Measurements from ENCODE around the gene RXRG. TPM values are rescaled to one million over a fixed set of nuclear protein-coding genes. Genes with fewer than 3 reads are reported as not detected.

RXRG gene
- total RNA-seq, 1 experiment from 2014 or later, result not detected

- no peak overlapping the region for H3K4me3 ChIP-seq (replicated peaks in 1 of 2; ENCODE audit: low read depth in 1 of 2, low read length in 2 of 2)
- ChIA-PET RAD21 (ENCODE audit: low non-redundant PET in 1 of 2, low total read pairs in 2 of 2, uncharacterized antibody in 2 of 2, unreplicated experiment in 2 of 2) (no interaction called here), POLR2A (no interaction called here), CTCF (no interaction called here)
- no peaks in the 10 kb centered on the region for H3K4me1 ChIP-seq (ENCODE audit: control insufficient read depth in 1 of 2, insufficient read depth in 2 of 2, low read length in 2 of 2)
- no peak for TF ChIP-seq ZFX (IDR thresholded peaks at IDR 0.05)
- no peak for TF ChIP-seq ATF3 (IDR thresholded peaks at IDR 0.05)
- no peak for TF ChIP-seq POLR2AphosphoS5 (IDR thresholded peaks at IDR 0.05; ENCODE audit: low read depth, low read length)
- no peak for TF ChIP-seq YY1 (IDR thresholded peaks at IDR 0.05; ENCODE audit: extremely low read depth, insufficient replicate concordance, low read depth, low read length)
- TF ChIP-seq POLR2A (IDR thresholded peaks at IDR 0.05; ENCODE audit: borderline replicate concordance, extremely low read depth, insufficient read depth, insufficient read length), result no peak
- no peak for TF ChIP-seq CEBPB (IDR thresholded peaks at IDR 0.05; ENCODE audit: low read depth)
- no peak for TF ChIP-seq RAD21 (IDR thresholded peaks at IDR 0.05; ENCODE audit: low read depth)
- no TSS peak for BruUV-seq (replicated peaks)
- intact Hi-C loops (cut with micrococcal nuclease), result no loop called here
- no peaks in the 10 kb centered on the region for H4K20me1 ChIP-seq (ENCODE audit: insufficient read depth)
- no peak overlapping the region for H3K4me2 ChIP-seq (ENCODE audit: low read length)
- no peak overlapping the region for H3K9ac ChIP-seq (ENCODE audit: low read length)
- H3K27ac ChIP-seq (ENCODE audit: low read depth, low read length), result no peak overlapping the region
- H2AFZ ChIP-seq (ENCODE audit: low read depth, low read length, poor library complexity, severe bottlenecking), result no peak overlapping the region
- H3K79me2 ChIP-seq (ENCODE audit: insufficient read depth, low read length), result no peaks in the 10 kb centered on the region
- ATAC-seq (no peak), DNase-seq (ENCODE audit: low read depth, low spot score) (no peak)
- H3K9me2 ChIP-seq (ENCODE audit: insufficient read depth), result no peaks in the 10 kb centered on the region
- H3K27me3 ChIP-seq (ENCODE audit: insufficient read depth, low read length), result no peaks in the 10 kb centered on the region
- no peaks in the 10 kb centered on the region for H3K9me3 ChIP-seq (ENCODE audit: control insufficient read depth in 1 of 2, insufficient read depth in 1 of 2, low read depth in 1 of 2, low read length in 2 of 2)
- no peaks in the 10 kb centered on the region for H3K36me3 ChIP-seq (ENCODE audit: control insufficient read depth in 1 of 2, insufficient read depth in 2 of 2, low read length in 2 of 2)
Observed at GRCh38 chr1:165356876-165357275, 88.0 kb downstream of the RXRG start.

- CTCF ChIA-PET, result no interaction called here
Observed at GRCh38 chr1:165355977-165356811, 88.7 kb downstream of the RXRG start, which contains the start of gene LMX1A. LMX1A (minus strand) TSS chr1:165356715; CDS start chr1:165355559, 1,156 bp downstream.

More at GRCh38 chr1:165355977-165356811, 88.7 kb downstream of the RXRG start, which contains the start of gene LMX1A:
- no peak for ATAC-seq
- TF ChIP-seq FOSL1 (IDR thresholded peaks at IDR 0.05; ENCODE audit: low read depth), result no peak
- TF ChIP-seq MAX (IDR thresholded peaks at IDR 0.05), result no peak
- no peak for TF ChIP-seq EGR1 (IDR thresholded peaks at IDR 0.05; ENCODE audit: low read depth)
- TF ChIP-seq ZBTB33 (IDR thresholded peaks at IDR 0.05; ENCODE audit: extremely low read depth, insufficient replicate concordance, low read length), result no peak
- TF ChIP-seq CTCF (IDR thresholded peaks at IDR 0.05 in 2 of 3, conservative IDR thresholded peaks at IDR 0.05 in 1 of 3; ENCODE audit: borderline replicate concordance in 1 of 3, insufficient read depth in 1 of 3, low read depth in 2 of 3, low read length in 2 of 3), result no peak
- no peak for TF ChIP-seq YY1 (IDR thresholded peaks at IDR 0.05; ENCODE audit: extremely low read depth, insufficient replicate concordance, low read depth, low read length)
- no peak for TF ChIP-seq RAD21 (IDR thresholded peaks at IDR 0.05; ENCODE audit: low read depth)
- no peak for TF ChIP-seq CEBPB (IDR thresholded peaks at IDR 0.05; ENCODE audit: low read depth)
- no peak for TF ChIP-seq JUND (IDR thresholded peaks at IDR 0.05)
- no peak for TF ChIP-seq SP1 (IDR thresholded peaks at IDR 0.05; ENCODE audit: low read depth)
- TF ChIP-seq CBX3 (IDR thresholded peaks at IDR 0.05; ENCODE audit: low read depth), result no peak
- Histone ChIP-seq H3K9me3 (ENCODE audit: control insufficient read depth in 1 of 2, insufficient read depth in 1 of 2, low read depth in 1 of 2, low read length in 2 of 2) (no peaks in the 10 kb centered on the region), H3K9me2 (ENCODE audit: insufficient read depth) (no peaks in the 10 kb centered on the region), H3K9ac (ENCODE audit: low read length) (no peak within 1 kb of the TSS), H3K27ac (ENCODE audit: low read depth, low read length) (no peak within 1 kb of the TSS), H4K20me1 (ENCODE audit: insufficient read depth) (no peaks in the 10 kb centered on the region), H3K4me3 (replicated peaks in 1 of 2; ENCODE audit: low read depth in 1 of 2, low read length in 2 of 2) (no peak within 1 kb of the TSS), H3K27me3 (ENCODE audit: insufficient read depth, low read length) (peaks cover 6% of the 10 kb centered on the region), H3K79me2 (ENCODE audit: insufficient read depth, low read length) (no peaks in the 10 kb centered on the region), H3K36me3 (ENCODE audit: control insufficient read depth in 1 of 2, insufficient read depth in 2 of 2, low read length in 2 of 2) (no peaks in the 10 kb centered on the region), H3K4me1 (ENCODE audit: control insufficient read depth in 1 of 2, insufficient read depth in 2 of 2, low read length in 2 of 2) (no peaks in the 10 kb centered on the region), H2AFZ (ENCODE audit: low read depth, low read length, poor library complexity, severe bottlenecking) (no peak within 1 kb of the TSS), H3K4me2 (ENCODE audit: low read length) (no peak within 1 kb of the TSS)
- ChIA-PET POLR2A (no interaction called here), RAD21 (ENCODE audit: low non-redundant PET in 1 of 2, low total read pairs in 2 of 2, uncharacterized antibody in 2 of 2, unreplicated experiment in 2 of 2) (no interaction called here)
- intact Hi-C loops (cut with micrococcal nuclease), result no loop called here
- no peak for DNase-seq (ENCODE audit: low read depth, low spot score)
- no TSS peak for BruUV-seq (replicated peaks)

Data from HCT116 (cell line).